Stimulated activated CD8-positive, alpha-beta memory T cell treated with anti-CD3 and anti-CD28 coated beads, Interleukin-15, amount 100 ng/mL, for 4 hours (primary cell): ENCODE measurements around the gene ASCC2.
A peak's percentile ranks its signal among the peaks of the same experiment; 100 is the strongest.
"Not testable (repeated sequence)": the region's sequence is repeated elsewhere in the genome, so short reads cannot be mapped to it uniquely, and the experiment has no call there.

Source experiments
- DNase-seq, 2 donors: peaks; one replicate each; pipeline ENCODE4 v3.0.0-alpha.2; 2020; ENCODE audit warnings: low read depth in 2 of 2

The ASCC2 gene, protein sequence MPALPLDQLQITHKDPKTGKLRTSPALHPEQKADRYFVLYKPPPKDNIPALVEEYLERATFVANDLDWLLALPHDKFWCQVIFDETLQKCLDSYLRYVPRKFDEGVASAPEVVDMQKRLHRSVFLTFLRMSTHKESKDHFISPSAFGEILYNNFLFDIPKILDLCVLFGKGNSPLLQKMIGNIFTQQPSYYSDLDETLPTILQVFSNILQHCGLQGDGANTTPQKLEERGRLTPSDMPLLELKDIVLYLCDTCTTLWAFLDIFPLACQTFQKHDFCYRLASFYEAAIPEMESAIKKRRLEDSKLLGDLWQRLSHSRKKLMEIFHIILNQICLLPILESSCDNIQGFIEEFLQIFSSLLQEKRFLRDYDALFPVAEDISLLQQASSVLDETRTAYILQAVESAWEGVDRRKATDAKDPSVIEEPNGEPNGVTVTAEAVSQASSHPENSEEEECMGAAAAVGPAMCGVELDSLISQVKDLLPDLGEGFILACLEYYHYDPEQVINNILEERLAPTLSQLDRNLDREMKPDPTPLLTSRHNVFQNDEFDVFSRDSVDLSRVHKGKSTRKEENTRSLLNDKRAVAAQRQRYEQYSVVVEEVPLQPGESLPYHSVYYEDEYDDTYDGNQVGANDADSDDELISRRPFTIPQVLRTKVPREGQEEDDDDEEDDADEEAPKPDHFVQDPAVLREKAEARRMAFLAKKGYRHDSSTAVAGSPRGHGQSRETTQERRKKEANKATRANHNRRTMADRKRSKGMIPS

DNA sequence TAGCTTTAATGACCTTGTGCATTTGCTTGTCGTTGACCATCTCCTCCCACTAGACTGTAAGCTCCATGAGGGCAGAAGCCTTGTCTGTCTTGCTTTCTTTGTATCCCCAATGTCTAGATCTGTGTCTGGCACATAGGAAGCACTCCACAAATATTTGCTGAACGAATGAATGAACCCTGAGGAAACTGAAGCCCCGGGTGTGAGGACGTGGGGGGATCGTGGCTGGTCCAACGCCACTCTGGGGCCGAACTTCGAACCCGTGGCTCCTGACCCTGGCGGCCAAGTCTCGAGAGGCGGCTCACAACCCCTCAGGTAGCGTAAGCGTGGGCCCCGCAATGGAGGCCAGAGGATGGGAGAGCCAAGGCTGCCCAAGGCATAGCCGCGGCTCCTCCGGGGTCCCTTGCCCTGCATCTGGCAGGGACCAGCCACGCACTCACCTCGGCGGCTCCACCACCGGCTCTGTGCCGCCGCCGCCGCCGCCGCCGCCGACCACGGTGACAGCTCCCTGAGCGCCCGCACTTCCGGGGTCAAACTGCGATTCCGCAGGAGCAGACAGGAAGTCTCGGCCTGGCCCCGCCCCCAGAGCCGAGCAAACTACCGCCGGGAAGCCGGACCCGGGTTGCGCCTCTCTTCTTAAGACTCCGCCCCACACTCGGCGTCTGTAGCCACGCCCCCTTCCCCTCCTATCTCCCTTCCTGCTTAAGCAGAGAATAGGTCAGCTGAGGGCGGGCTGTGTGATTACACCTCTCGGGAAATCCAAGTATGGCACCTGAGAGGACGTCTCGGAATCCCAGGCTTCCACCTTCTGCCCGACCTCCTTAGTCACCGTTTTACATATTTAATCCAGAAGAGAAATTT is at the start of gene ASCC2:
TSS of gene ASCC2 (minus strand) at position 534 of the 858 bp plus-strand sequence. CDS start 5,949 bp downstream, outside the sequence.
- DNase-seq, result peak; percentile 97 to 99

DNA sequence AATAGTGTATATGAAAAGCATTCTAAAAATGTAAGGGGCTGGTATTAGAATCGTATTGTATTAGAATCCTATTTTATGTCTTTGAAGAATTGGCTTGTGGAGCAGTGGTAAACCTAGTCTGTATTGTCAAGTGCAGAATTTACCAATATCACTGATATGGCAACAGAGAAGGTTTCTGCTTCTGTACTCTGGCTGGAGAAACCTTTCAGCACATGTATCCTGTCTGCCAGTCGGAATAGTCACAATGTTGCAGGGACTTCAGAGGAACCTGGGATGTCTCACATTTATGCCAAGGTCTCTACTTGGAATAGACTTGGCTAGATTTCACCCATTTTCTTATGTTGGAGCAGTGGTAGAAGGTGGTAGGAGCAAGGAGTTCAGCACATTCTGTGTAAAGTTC is 49.3 kb upstream of the ASCC2 start:
- DNase-seq, result no peak

DNA sequence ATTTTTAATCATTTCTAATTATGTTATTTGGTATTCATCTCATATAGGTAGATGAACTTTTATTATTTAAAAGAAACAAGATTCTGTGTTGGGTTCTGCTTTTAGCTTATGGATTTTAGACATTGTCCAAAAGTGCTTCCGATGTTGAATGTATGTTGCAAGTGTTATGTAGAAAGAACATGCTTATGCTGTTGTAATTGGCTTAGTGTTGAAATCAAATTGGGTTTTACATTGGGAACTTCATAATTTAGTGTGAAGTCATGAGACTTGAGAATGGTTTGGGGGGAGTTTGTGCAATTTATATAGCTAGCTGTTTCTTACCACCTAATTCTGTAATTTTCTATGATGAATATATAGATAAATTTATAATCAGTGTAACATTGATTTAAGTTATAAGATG is 48.5 kb upstream of the ASCC2 start:
- no peak for DNase-seq

DNA sequence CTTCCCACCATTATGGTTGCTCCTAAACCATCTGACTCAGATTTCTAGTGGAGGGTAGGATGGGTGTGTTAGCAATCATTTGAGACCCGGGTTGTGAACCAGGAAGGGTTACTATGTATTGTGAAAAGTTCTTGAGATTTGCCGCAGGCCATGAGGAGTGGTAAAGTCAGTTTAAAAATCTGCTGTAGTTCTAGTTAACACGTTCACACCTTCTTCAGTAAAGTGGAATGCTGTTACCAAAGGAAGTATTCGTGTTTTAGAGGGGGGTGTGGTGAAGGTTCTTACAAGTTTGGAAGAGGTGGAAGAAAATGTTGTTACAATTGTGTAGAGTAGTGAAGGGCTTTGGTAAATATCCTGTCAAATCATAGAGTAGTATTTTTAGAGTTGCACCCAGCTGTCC is 47.5 kb upstream of the ASCC2 start:
- DNase-seq, result no peak

DNA sequence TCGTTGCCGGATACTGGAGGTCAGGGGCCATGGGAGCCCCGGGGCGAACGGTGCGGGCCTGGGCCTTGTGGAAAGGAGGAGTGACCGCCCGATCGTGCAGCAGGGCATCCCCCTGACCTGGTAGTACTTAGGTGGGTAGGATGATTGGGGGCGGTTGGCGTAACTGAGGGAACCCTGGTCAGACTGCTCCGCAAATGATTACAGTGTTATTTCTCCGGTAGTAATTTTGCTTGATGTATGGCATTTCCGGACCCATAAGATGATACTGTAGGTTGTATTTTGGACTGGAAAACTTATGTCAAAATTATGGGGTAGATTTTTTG is 45.7 kb upstream of the ASCC2 start:
- no peak for DNase-seq

DNA sequence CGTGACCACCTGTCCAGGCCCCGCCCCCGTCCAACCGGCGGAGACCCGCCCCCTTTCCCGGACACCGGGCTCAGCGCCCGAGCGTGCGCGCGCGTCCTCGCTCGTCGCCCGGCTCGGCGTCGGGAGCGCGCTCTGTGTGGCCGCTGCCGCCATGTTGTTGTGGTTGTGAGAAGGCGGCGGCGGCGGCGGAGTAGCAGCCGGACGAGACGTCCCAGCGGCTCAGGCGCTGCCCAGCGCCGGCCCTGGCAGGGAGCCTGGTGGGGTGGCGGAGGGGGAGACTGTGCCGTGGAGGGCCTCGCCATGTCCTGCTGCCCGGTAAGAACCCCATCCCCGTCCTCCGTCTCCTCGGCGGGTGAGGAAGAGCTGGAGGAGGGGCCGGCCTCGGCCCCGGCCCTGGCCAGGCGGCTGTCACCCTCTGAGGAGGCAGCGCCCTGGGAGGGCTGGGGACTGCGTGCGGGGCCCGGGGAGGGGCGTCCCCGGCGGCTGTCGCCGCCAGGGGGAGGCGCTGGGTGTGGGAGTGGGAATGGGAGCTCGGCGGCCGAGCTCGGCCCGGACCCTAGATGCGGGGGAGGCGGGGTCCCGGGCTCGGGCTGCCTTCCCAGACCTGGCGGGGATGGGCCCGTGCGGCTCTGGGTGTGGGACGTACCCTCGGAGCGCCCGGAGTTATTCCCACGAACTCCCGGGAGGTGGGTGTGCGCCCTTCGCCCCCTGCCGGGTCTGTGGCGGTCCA is 45.1 kb upstream of the ASCC2 start, which contains the start of gene MTMR3:
TSS of gene MTMR3 (plus strand) at position 130 of the 730 bp plus-strand sequence. CDS start 87,886 bp downstream, outside the sequence.
- DNase-seq, result peak; percentile 85 to 87

DNA sequence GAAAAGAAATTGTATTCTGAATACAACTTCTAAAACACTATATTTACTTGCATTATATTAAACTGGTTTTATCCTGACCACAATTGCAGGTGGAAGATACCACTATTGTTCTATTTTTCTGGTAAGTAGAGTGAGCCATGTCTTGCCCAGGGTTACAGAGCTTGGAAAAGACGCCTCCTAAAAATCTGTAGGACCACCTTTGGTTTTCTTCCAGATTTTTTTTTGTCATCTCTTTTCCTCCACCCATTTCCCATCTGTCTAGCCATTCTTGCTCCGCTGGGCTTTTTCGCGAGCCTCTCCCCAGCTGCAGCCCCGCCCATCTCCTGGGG is 44.6 kb upstream of the ASCC2 start:
- no peak for DNase-seq

DNA sequence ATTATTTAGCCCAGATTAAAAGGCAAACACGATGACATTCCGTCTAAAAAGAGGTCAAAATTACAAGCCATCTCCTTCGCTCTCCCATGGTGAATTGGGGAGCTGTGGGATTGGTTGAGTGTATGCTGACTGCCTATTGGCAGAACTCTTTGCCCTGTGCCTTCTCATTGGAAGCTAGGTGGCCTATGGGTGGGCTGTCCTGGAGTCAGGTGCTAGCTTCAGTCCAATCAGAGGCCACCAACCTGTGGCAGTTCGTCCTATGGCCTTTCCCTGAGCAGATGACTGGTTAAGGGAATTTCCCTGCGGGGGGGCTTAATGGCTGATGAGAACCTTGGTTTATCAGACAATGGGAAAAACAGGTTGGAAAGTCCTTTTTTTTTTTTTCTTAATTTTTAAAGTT is 41.7 kb upstream of the ASCC2 start:
- DNase-seq, result no peak

DNA sequence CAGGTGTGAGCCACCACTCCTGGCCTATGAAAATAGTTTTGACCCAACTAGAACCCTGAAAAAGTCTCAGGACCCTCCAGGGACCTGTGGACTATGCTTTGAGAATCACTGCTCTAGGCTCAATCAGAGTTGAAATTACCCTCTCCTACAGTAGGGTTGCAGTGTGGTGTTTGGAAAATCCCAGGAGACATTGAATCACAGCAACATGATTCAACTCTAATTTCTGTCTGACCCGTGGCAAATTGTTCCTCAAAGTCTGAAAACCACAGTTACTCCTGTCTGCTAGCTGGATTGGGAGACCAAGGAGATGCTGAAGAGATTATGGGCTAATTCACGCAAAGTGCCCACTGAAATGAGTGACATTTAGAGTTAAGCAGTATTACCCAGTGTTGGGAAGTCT is 39.5 kb upstream of the ASCC2 start:
- DNase-seq, result no peak

DNA sequence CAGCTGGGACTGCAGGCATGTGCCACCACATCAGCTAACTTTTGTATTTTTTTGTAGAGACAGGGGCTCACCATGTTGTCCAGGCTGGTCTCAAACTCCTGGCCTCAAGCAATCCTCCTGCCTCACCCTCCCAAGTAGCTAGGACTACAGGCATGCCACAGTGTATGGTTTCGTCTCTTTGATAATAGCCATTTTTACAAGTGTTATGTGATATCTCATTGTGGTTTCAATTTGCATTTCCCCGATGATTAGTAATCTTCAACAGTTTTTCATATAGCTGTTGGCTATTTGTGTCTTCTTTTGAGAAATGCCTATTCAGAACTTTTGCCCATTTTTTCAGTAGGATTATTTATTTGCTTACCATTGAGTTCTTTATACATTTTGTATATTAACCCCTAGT is 35.9 kb upstream of the ASCC2 start:
- DNase-seq, result no peak

DNA sequence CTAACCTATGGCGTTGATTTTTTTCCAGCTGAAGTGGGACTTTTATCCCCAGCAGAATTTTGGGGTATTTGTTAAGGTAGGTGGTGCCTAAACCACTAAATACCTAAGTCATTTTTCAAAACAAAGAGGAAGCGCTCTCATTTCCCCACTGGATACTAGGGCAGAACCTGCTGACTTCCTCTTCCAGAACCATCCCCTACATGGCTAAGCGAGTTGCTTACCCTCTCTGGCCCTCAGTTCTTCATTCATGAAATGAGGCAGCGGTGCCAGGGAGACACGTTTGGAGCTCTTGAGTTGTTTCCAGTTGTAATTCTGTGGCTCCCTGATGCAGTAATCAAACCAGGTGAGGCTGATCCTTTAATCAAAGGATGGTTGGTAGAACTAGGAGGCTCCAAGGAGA is 34.9 kb upstream of the ASCC2 start:
- no peak for DNase-seq

DNA sequence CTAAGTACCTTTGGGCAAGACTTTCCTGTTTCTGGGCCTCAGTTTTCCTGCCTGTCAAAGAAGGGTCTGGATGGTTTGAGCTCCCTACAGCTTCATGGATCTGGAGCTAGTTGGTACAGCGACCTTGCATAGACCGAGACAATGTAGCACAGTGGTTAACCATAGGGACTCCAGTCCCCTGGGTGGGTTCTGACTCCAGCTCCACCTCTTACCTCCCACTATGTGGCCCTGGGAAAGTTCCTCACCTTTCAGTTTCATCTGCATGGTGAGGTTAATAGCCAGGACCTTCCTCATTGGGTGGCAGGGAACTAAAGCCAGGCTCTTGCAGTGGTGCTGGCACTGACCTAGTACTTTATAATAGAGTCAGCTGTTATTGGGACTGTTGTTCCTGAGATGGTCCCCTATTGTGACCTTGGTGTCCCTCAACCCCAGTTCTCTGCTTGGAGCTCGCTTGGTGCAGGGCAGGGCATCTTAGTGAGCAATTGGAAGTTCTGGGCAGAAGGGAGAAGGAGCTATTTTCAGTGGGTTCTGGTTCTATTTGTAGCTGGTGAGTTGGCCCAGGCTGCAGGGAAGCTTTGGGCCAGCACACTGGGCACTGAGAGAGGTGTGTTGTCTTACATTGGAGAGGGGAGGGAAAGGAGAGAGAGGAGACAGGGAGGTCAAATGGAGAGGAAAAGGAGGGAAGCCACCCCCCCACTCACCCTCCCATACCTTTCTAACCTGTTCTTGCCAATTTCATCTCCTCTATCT is 34.2 kb upstream of the ASCC2 start:
- no peak for DNase-seq

DNA sequence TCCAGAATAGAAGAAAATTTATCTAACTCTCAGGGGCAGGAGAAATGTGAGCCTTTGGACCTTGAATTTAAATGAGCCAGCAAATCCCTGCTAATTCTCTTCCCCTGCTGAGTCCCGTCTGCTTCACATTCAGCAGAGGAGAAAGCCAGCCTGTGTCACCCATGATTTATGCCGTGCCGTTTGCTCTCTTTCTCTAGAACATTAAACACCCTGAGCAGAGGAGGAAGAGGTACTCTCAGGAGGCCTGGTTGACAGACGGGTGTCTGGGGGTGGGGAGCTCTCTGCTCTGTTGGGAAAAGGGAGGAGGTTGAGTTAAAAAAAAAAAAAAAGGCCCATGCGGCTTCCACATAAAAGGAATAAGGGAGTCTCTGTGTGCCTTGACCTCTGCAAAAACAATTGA is 33.6 kb upstream of the ASCC2 start:
- DNase-seq, result no peak

DNA sequence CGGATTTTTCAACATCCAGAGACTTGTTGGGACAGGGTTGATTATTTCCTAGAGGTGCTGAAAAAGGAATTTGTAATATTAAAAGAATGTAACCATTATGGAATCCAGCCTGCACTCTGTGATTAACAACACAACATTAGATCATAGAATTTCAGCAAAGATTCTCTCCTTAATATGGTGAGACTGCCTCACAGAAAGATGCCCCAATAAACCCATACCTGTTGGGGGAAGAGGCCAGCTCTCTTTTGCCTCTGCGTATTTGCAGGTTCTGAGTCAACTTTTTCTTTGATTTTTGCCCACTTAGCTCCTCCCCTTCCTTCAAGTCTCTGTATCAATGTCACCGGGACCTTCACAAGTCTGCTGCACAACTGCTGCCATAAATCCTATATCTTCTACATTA is 32.5 kb upstream of the ASCC2 start:
- no peak for DNase-seq

DNA sequence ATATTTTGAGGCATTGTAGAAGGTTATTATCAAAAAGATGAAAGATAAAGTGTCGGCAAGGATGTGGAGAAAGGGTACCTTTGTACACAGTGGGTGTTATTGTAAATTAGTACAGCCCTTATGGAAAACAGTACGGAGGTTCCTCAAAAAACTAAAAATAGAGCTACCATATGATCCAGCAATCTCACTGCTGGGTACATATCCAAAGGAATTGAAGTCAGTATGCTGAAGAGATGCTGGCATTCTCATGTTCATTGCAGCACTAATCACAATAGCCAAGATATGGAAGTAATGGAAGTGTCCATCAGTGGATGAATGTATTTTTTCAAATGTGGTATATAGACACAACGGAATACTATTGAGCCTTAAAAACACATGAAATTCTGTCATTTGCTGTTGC is 29.8 kb upstream of the ASCC2 start:
- no peak for DNase-seq

DNA sequence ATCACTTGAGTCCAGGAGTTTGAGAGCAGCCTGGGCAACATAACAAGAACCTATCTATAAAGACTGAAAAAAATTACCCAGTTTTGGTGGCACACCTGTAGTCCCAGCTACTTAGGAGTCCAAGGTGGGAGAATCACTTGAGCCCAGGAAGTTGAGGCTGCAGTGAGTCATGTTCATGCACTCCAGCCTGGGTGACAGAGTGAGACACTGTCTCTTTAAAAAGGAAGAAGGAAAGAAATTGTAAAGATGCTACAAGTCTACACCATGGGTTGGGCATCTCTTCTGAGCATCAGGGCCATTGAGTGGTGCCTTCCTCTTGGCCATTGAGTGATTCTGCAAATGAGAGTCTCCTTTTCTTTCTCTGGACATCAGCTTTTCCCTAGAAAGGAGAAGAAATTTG is 29.2 kb upstream of the ASCC2 start:
- DNase-seq, result no peak

DNA sequence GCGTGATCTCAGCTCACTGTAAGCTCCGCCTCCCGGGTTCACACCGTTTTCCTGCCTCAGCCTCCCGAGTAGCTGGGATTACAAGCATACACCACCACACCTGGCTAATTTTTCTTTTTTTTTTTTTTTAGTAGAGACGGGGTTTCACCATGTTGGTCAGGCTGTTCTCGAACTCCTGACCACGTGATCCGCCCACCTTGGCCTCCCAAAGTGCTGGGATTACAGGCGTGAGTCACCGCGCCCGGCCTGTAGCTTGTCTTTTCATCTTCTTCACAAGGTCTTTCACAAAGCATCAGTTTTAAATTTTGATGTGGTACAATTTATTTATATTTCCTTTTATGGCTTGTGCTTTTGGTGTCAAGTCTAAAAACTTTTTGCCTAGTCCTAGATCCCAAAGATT is 27.5 kb upstream of the ASCC2 start:
- not testable (repeated sequence) for DNase-seq

DNA sequence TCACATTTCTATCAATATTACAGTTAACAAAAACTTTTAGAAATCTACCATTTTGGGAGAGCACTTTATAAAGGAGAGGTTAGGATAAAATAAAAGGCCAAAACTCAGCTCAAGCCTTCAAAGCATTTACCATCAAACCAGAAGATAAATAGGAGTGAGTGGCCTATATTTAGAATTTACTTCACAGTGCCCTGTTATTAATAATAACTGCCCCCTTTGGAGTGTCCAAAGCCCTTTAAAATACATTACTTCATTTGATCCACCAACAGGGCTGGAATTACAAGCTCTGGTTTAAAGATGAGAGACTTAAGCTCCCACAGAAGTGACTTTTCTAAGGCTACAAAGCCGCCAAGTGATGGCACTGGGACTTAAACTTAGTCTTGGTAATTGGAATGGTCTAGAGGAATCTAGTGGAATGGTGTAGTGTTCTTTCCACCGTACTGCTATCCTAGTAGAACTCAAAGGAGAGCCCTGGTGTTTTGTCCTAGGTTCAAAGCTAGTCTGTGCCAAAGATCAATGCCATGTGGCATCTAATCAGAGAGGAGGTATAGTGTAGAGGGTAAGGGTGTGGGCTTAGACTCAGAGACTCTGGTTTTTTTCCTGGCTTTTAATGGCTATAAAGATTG is 23.7 kb upstream of the ASCC2 start:
- DNase-seq, result no peak

DNA sequence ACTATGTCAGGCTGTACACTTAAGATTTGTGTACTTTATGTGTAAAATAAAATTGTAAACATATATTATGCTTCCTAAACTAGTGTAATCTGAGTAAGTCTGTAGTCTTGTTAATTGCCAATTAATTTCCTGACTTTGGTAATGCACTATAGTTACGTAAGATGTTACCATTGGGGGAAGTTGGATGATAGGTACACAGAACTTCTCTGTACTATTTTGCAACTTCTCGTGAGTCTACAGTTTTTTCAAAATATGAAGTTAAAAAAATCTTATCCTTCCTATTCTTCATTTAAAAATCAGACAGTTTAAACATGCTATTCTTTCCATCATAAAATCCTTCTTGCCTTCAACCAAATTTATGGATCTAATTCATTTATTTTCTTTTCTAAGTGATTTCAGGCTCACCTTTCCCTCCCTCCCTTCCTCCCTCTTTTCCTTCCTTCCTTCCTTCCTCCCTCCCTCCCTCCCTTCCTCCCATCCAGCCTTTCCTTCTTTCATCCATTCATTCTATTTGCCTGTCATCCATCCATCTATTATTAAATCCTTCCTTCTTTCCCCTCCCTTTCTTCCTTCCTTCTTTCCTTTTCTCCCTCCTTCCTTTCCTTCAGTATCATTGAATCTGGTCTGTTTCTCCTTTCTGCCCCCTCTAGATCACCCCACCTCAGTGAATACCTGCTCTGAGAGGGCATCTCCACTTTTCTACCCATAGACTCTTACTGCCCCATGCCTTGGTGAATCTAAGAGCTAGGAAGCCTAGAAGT is 22.1 kb upstream of the ASCC2 start:
- no peak for DNase-seq

DNA sequence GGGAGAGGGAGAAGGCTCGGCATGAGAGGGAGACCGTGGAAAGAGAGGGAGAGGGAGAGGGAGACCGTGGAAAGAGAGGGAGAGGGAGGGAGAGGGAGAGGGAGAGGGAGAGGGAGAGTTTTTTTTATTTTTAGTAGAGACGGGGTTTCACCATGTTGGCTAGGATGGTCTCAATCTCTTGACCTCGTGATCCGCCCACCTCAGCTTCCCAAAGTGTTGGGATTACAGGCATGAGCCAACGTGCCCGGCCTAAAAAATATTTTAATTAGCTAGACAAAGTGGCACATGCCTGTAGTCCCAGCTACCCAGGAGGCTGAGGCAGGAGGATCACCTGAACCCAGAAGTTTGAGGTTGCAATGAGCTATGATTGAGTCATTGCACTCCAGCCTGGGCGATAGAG is 21.0 kb upstream of the ASCC2 start:
- not testable (repeated sequence) for DNase-seq
